ENCODE measurements around the gene ACACA. TPM values are rescaled to one million over a fixed set of nuclear protein-coding genes. Genes with fewer than 3 reads are reported as not detected.
"Not testable (repeated sequence)": the region's sequence is repeated elsewhere in the genome, so short reads cannot be mapped to it uniquely, and the experiment has no call there.

The ACACA gene
- 24.6 TPM for polyA plus RNA-seq
- long read RNA-seq, donor 1 = 0 reads
- long read RNA-seq, donor 2, partial matches to known transcripts = 14 of 21 reads
- long read RNA-seq, donor 2, other reads (novel, unspliced or antisense) = 7 of 21 reads
- long read RNA-seq, donor 3 = 0 reads
- long read RNA-seq, donor 4 = 0 reads
- long read RNA-seq, donor 5 = 0 reads
- long read RNA-seq, donor 6 = 0 reads
- long read RNA-seq, donor 7 = 0 reads
- long read RNA-seq, donor 8 = 0 reads
- long read RNA-seq, donor 9 = 0 reads
- long read RNA-seq, donor 10 = 0 reads
- long read RNA-seq, donor 11 = 0 reads

GRCh38 chr17:37406635-37407461, at the start of gene ACACA, which contains the start of gene TADA2A:
Gene ACACA, minus strand, starts transcription at chr17:37406836. Its CDS starts 537 bp downstream, at chr17:37406299.
Gene TADA2A, plus strand, starts transcription at chr17:37406886. Its CDS starts 4,480 bp downstream, at chr17:37411366.
- 0% methylated on average over 1 of the region's 98 CpGs for WGBS (ENCODE audit: insufficient coverage, low lambda C conversion rate)
- Histone ChIP-seq H3K4me3 (ENCODE audit: low read length) (peak within 1 kb of the TSS; percentile 83), H3K36me3 (ENCODE audit: control insufficient read depth, insufficient read depth, low read length) (peaks cover 18% of the 10 kb centered on the region), H3K27me3 (ENCODE audit: control insufficient read depth, insufficient read depth, low read length) (no peaks in the 10 kb centered on the region), H3K27ac (ENCODE audit: low read length) (peak within 1 kb of the TSS; percentile 92), H3K9me3 (ENCODE audit: control insufficient read depth, low read depth, low read length) (no peaks in the 10 kb centered on the region), H3K4me1 (ENCODE audit: control insufficient read depth, insufficient read depth, low read length) (peaks cover 9% of the 10 kb centered on the region)
- DNase-seq = peak; percentile 76 to 91

GRCh38 chr17:37450112-37450511, 43.5 kb upstream of the ACACA start:
- DNase-seq = no peak
- H3K27ac ChIP-seq (ENCODE audit: low read length) = no peak overlapping the region
- H3K27me3 ChIP-seq (ENCODE audit: control insufficient read depth, insufficient read depth, low read length) = no peaks in the 10 kb centered on the region
- H3K4me3 ChIP-seq (ENCODE audit: low read length) = no peak overlapping the region
- peaks cover 26% of the 10 kb centered on the region for H3K36me3 ChIP-seq (ENCODE audit: control insufficient read depth, insufficient read depth, low read length)
- no peaks in the 10 kb centered on the region for H3K4me1 ChIP-seq (ENCODE audit: control insufficient read depth, insufficient read depth, low read length)
- no peaks in the 10 kb centered on the region for H3K9me3 ChIP-seq (ENCODE audit: control insufficient read depth, low read depth, low read length)
- WGBS (ENCODE audit: insufficient coverage, low lambda C conversion rate) = 100% methylated on average over 2 of the region's 6 CpGs

- no peak for DNase-seq
- Histone ChIP-seq H3K4me3 (ENCODE audit: low read length) (no peak overlapping the region), H3K27ac (ENCODE audit: low read length) (no peak overlapping the region), H3K9me3 (ENCODE audit: control insufficient read depth, low read depth, low read length) (no peaks in the 10 kb centered on the region), H3K36me3 (ENCODE audit: control insufficient read depth, insufficient read depth, low read length) (peaks cover 47% of the 10 kb centered on the region), H3K4me1 (ENCODE audit: control insufficient read depth, insufficient read depth, low read length) (no peaks in the 10 kb centered on the region), H3K27me3 (ENCODE audit: control insufficient read depth, insufficient read depth, low read length) (no peaks in the 10 kb centered on the region)
- WGBS (ENCODE audit: insufficient coverage, low lambda C conversion rate) = no CpG with 5 or more reads among the region's 1 CpG
Observed at GRCh38 chr17:37447641-37448040, 41.0 kb upstream of the ACACA start.

GRCh38 chr17:37446027-37446426, 39.4 kb upstream of the ACACA start:
- no peak for DNase-seq
- Histone ChIP-seq H3K27ac (ENCODE audit: low read length) (no peak overlapping the region), H3K4me3 (ENCODE audit: low read length) (no peak overlapping the region), H3K27me3 (ENCODE audit: control insufficient read depth, insufficient read depth, low read length) (no peaks in the 10 kb centered on the region), H3K36me3 (ENCODE audit: control insufficient read depth, insufficient read depth, low read length) (peaks cover 59% of the 10 kb centered on the region), H3K9me3 (ENCODE audit: control insufficient read depth, low read depth, low read length) (no peaks in the 10 kb centered on the region), H3K4me1 (ENCODE audit: control insufficient read depth, insufficient read depth, low read length) (no peaks in the 10 kb centered on the region)
- 90% methylated on average over 2 of the region's 4 CpGs for WGBS (ENCODE audit: insufficient coverage, low lambda C conversion rate)

- not testable (repeated sequence) for H3K4me3 ChIP-seq (ENCODE audit: low read length); H3K27ac ChIP-seq (ENCODE audit: low read length); DNase-seq; H3K27me3 ChIP-seq (ENCODE audit: control insufficient read depth, insufficient read depth, low read length); H3K9me3 ChIP-seq (ENCODE audit: control insufficient read depth, low read depth, low read length); H3K4me1 ChIP-seq (ENCODE audit: control insufficient read depth, insufficient read depth, low read length)
- WGBS (ENCODE audit: insufficient coverage, low lambda C conversion rate) = 100% methylated on average over 1 of the region's 12 CpGs
- H3K36me3 ChIP-seq (ENCODE audit: control insufficient read depth, insufficient read depth, low read length) = peaks cover 54% of the 10 kb centered on the region
Observed at GRCh38 chr17:37441369-37442014, 34.9 kb upstream of the ACACA start.

GRCh38 chr17:37440424-37440823, 33.8 kb upstream of the ACACA start:
- no peak for DNase-seq
- no peaks in the 10 kb centered on the region for H3K9me3 ChIP-seq (ENCODE audit: control insufficient read depth, low read depth, low read length)
- H3K4me1 ChIP-seq (ENCODE audit: control insufficient read depth, insufficient read depth, low read length) = no peaks in the 10 kb centered on the region
- no CpG with 5 or more reads among the region's 2 CpGs for WGBS (ENCODE audit: insufficient coverage, low lambda C conversion rate)
- no peaks in the 10 kb centered on the region for H3K27me3 ChIP-seq (ENCODE audit: control insufficient read depth, insufficient read depth, low read length)
- H3K27ac ChIP-seq (ENCODE audit: low read length) = no peak overlapping the region
- H3K4me3 ChIP-seq (ENCODE audit: low read length) = no peak overlapping the region
- H3K36me3 ChIP-seq (ENCODE audit: control insufficient read depth, insufficient read depth, low read length) = peaks cover 59% of the 10 kb centered on the region

GRCh38 chr17:37438141-37438540, 31.5 kb upstream of the ACACA start:
- H3K36me3 ChIP-seq (ENCODE audit: control insufficient read depth, insufficient read depth, low read length) = peaks cover 47% of the 10 kb centered on the region
- WGBS (ENCODE audit: insufficient coverage, low lambda C conversion rate) = 57% methylated on average over 3 of the region's 4 CpGs
- H3K4me3 ChIP-seq (ENCODE audit: low read length) = no peak overlapping the region

GRCh38 chr17:37432671-37433070, 26.0 kb upstream of the ACACA start:
- no peak for DNase-seq
- WGBS (ENCODE audit: insufficient coverage, low lambda C conversion rate) = 80% methylated on average over 1 of the region's 2 CpGs
- Histone ChIP-seq H3K27ac (ENCODE audit: low read length) (no peak overlapping the region), H3K36me3 (ENCODE audit: control insufficient read depth, insufficient read depth, low read length) (peaks cover 34% of the 10 kb centered on the region), H3K4me1 (ENCODE audit: control insufficient read depth, insufficient read depth, low read length) (no peaks in the 10 kb centered on the region), H3K9me3 (ENCODE audit: control insufficient read depth, low read depth, low read length) (no peaks in the 10 kb centered on the region), H3K4me3 (ENCODE audit: low read length) (no peak overlapping the region), H3K27me3 (ENCODE audit: control insufficient read depth, insufficient read depth, low read length) (no peaks in the 10 kb centered on the region)

More at GRCh38 chr17:37438141-37438540, 31.5 kb upstream of the ACACA start:
- H3K27ac ChIP-seq (ENCODE audit: low read length) = no peak overlapping the region
- H3K4me1 ChIP-seq (ENCODE audit: control insufficient read depth, insufficient read depth, low read length) = no peaks in the 10 kb centered on the region
- H3K27me3 ChIP-seq (ENCODE audit: control insufficient read depth, insufficient read depth, low read length) = no peaks in the 10 kb centered on the region
- no peak for DNase-seq
- H3K9me3 ChIP-seq (ENCODE audit: control insufficient read depth, low read depth, low read length) = no peaks in the 10 kb centered on the region

- WGBS (ENCODE audit: insufficient coverage, low lambda C conversion rate) = 67% methylated on average over 1 of the region's 1 CpG
- Histone ChIP-seq H3K36me3 (ENCODE audit: control insufficient read depth, insufficient read depth, low read length) (peaks cover 48% of the 10 kb centered on the region), H3K27me3 (ENCODE audit: control insufficient read depth, insufficient read depth, low read length) (no peaks in the 10 kb centered on the region), H3K4me3 (ENCODE audit: low read length) (no peak overlapping the region), H3K4me1 (ENCODE audit: control insufficient read depth, insufficient read depth, low read length) (no peaks in the 10 kb centered on the region), H3K27ac (ENCODE audit: low read length) (no peak overlapping the region), H3K9me3 (ENCODE audit: control insufficient read depth, low read depth, low read length) (no peaks in the 10 kb centered on the region)
- no peak for DNase-seq
Observed at GRCh38 chr17:37430051-37430627, 23.5 kb upstream of the ACACA start.

GRCh38 chr17:37429453-37429852, 22.8 kb upstream of the ACACA start:
- Histone ChIP-seq H3K27me3 (ENCODE audit: control insufficient read depth, insufficient read depth, low read length) (no peaks in the 10 kb centered on the region), H3K4me1 (ENCODE audit: control insufficient read depth, insufficient read depth, low read length) (no peaks in the 10 kb centered on the region), H3K27ac (ENCODE audit: low read length) (no peak overlapping the region), H3K36me3 (ENCODE audit: control insufficient read depth, insufficient read depth, low read length) (peaks cover 50% of the 10 kb centered on the region), H3K9me3 (ENCODE audit: control insufficient read depth, low read depth, low read length) (no peaks in the 10 kb centered on the region), H3K4me3 (ENCODE audit: low read length) (no peak overlapping the region)
- no peak for DNase-seq
- WGBS (ENCODE audit: insufficient coverage, low lambda C conversion rate) = no CpG with 5 or more reads among the region's 1 CpG

All from large intestine (tissue), 12 donors.